ENCODE results near the gene PUM1. TPM values are rescaled to one million over a fixed set of nuclear protein-coding genes. Genes with fewer than 3 reads are reported as not detected.
A peak's percentile ranks its signal among the peaks of the same experiment; 100 is the strongest.

Gene PUM1
- total and polyA plus RNA-seq, 2 of the 4 experiments (the other 2 are of a cell fraction) = 75.4 to 137 TPM

DNA sequence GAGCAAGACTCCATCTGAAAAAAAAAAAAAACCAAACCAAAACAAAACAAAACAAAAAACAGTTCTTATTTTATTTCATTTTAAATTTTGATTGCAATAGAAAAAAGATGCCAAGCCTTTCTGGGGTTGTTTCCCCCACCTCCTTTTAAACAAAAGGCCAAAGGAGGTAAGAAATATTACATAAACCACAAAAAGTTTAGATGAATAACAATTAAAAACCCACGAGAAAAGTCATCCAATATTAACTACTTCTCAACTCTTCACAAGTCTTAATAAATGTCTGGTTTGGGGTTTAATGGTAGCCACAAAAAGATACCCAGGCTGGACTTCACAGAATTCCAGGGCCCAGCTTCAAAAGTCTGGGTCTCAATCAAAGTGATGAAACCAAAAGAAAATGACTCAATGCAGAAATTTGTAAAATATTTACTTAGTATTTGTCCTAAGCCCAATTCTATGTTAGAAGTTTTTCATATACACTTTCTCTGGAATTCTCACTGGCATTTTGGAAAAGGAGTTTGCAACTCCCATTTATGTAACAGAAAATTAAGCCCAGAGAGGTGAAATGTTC, 110.0 kb downstream of the PUM1 start:
- H3K4me2 ChIP-seq (ENCODE audit: low read depth, low read length) = peak overlapping the region; percentile 14; the same call in 1 of the 2 replicates
- H2AFZ ChIP-seq (replicated peaks; ENCODE audit: low read length, poor library complexity) = no peak overlapping the region
- no peaks in the 10 kb centered on the region for H3K27me3 ChIP-seq (ENCODE audit: control insufficient read depth, insufficient read depth, low read length)
- H4K5ac ChIP-seq (ENCODE audit: low read depth, low read length) = no peak overlapping the region
- H3K23ac ChIP-seq (ENCODE audit: low read depth, low read length) = no peak overlapping the region
- no peak overlapping the region for H3K14ac ChIP-seq (replicated peaks; ENCODE audit: low read depth, low read length)
- no peak overlapping the region for H3K4ac ChIP-seq (ENCODE audit: low read depth, low read length)
- no TSS peak for BruUV-seq (replicated peaks)
- no peak overlapping the region for H2BK5ac ChIP-seq (ENCODE audit: low read depth, low read length, poor library complexity, severe bottlenecking)
- no peak overlapping the region for H2BK15ac ChIP-seq (ENCODE audit: low read depth, low read length)
- H3K36me3 ChIP-seq (ENCODE audit: control insufficient read depth, insufficient read depth, low read length) = peaks cover 34% of the 10 kb centered on the region
- no peaks in the 10 kb centered on the region for H3K9me3 ChIP-seq (ENCODE audit: control insufficient read depth, insufficient read depth, low read length)
- POLR2A ChIA-PET (ENCODE audit: unreplicated experiment) = no interaction called here
- H3K4me1 ChIP-seq (ENCODE audit: control insufficient read depth, insufficient read depth, low read length) = peaks cover 7% of the 10 kb centered on the region
- peaks cover 10% of the 10 kb centered on the region for H3K9me1 ChIP-seq (ENCODE audit: insufficient read depth, low read length)
- peak; percentile 47 for DNase-seq
- no peak overlapping the region for H4K8ac ChIP-seq (ENCODE audit: low read depth in 2 of 2, low read length in 2 of 2)
- ATAC-seq (ENCODE audit: low read depth) = peak; percentile 81
- in situ Hi-C loops (cut with MboI; ENCODE audit: low sequenced_read_pairs) = no loop called here
- no peak overlapping the region for H3K18ac ChIP-seq (ENCODE audit: low read depth, low read length)
- no peak overlapping the region for H2BK120ac ChIP-seq (ENCODE audit: low read depth, low read length)
- H2AK5ac ChIP-seq (ENCODE audit: low read depth, low read length) = no peak overlapping the region
- no peak overlapping the region for H3K9ac ChIP-seq (ENCODE audit: low read depth, low read length)
- WGBS, 2 experiments (ENCODE audit: extremely low coverage in 2 of 2, insufficient read length in 1 of 2) = no CpG with 5 or more reads among the region's 1 CpG
- TF ChIP-seq RCOR1 (IDR thresholded peaks at IDR 0.05; ENCODE audit: insufficient replicate concordance, low read length) (no peak), CHD1 (IDR thresholded peaks at IDR 0.05; ENCODE audit: low read depth, low read length) (no peak), RFX5 (IDR thresholded peaks at IDR 0.05; ENCODE audit: low read depth, low read length) (no peak), MXI1 (IDR thresholded peaks at IDR 0.05; ENCODE audit: borderline replicate concordance, low read depth, low read length) (no peak), CEBPB (IDR thresholded peaks at IDR 0.05; ENCODE audit: low read depth, low read length) (0 out of 2 replicates have a peak, but pooled peaks have one; percentile 32)
- TF ChIP-seq, protein P1, sequence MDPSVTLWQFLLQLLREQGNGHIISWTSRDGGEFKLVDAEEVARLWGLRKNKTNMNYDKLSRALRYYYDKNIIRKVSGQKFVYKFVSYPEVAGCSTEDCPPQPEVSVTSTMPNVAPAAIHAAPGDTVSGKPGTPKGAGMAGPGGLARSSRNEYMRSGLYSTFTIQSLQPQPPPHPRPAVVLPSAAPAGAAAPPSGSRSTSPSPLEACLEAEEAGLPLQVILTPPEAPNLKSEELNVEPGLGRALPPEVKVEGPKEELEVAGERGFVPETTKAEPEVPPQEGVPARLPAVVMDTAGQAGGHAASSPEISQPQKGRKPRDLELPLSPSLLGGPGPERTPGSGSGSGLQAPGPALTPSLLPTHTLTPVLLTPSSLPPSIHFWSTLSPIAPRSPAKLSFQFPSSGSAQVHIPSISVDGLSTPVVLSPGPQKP (IDR thresholded peaks at IDR 0.05; ENCODE audit: borderline replicate concordance, low read depth, low read length) = no peak
- no peak overlapping the region for H3K56ac ChIP-seq (ENCODE audit: extremely low read depth, insufficient read depth, low read length)
- H4K20me1 ChIP-seq (ENCODE audit: insufficient read depth, low read length) = peaks cover 12% of the 10 kb centered on the region
- peak overlapping the region; percentile 61; the same call in 1 of the 2 replicates for H3K27ac ChIP-seq (ENCODE audit: insufficient read depth, low read length)
- H3K79me1 ChIP-seq (ENCODE audit: low read depth in 1 of 2, low read length in 2 of 2) = peaks cover 55 to 66% of the 10 kb centered on the region in 2 experiments
- H3K4me3 ChIP-seq (ENCODE audit: insufficient read depth, low read depth, low read length) = no peak overlapping the region
- CTCF ChIA-PET = no interaction called here
- intact Hi-C loops (cut with micrococcal nuclease) = loop anchor here (10.0 kb wide), 1 partner anchor 199 kb away; no protein-coding TSS in a partner anchor
- H2AK9ac ChIP-seq (replicated peaks; ENCODE audit: low read depth, low read length, poor library complexity) = no peak overlapping the region
- H4K91ac ChIP-seq (ENCODE audit: insufficient read depth, low read depth, low read length) = no peak overlapping the region
- dilution Hi-C loops (cut with HindIII; ENCODE audit: low sequenced_read_pairs, unreplicated experiment) = no loop called here
- no peak overlapping the region for H2BK20ac ChIP-seq (ENCODE audit: low read depth, low read length)

Data from IMR-90 (cell line).